Activated CD8-positive, alpha-beta memory T cell treated with anti-CD3 and anti-CD28 coated beads, Interleukin-2, amount 50 U/mL, for 24 hours (primary cell): ENCODE measurements around the gene GP1BB.

Experiments used
- DNase-seq: peaks from one replicate; pipeline ENCODE4 v3.0.0-alpha.2; 2020; ENCODE audit errors: extremely low read depth

GP1BB gene

GRCh38 chr22:19727310-19728150 is 4.2 kb downstream of the GP1BB start:
- no peak for DNase-seq

GRCh38 chr22:19728271-19728670 is 4.9 kb downstream of the GP1BB start:
- no peak for DNase-seq

- no peak for DNase-seq
Measured at GRCh38 chr22:19728836-19729235, 5.5 kb downstream of the GP1BB start.

GRCh38 chr22:19729507-19729906 is 6.2 kb downstream of the GP1BB start:
- DNase-seq = no peak

- DNase-seq = no peak
Measured at GRCh38 chr22:19730198-19730597, 6.9 kb downstream of the GP1BB start.

- DNase-seq = peak; percentile 56
Measured at GRCh38 chr22:19730655-19731360, 7.5 kb downstream of the GP1BB start.

GRCh38 chr22:19731361-19732135 is 8.2 kb downstream of the GP1BB start:
- DNase-seq = no peak

- no peak for DNase-seq
Measured at GRCh38 chr22:19732403-19733113, 9.2 kb downstream of the GP1BB start.

- DNase-seq = no peak
Measured at GRCh38 chr22:19733755-19734154, 10.4 kb downstream of the GP1BB start.

- DNase-seq = no peak
Measured at GRCh38 chr22:19734163-19734562, 10.8 kb downstream of the GP1BB start.

- DNase-seq = no peak
Measured at GRCh38 chr22:19734837-19735382, 11.6 kb downstream of the GP1BB start.

GRCh38 chr22:19735665-19736510 is 12.5 kb downstream of the GP1BB start:
- no peak for DNase-seq

- no peak for DNase-seq
Measured at GRCh38 chr22:19737846-19738663, 14.7 kb downstream of the GP1BB start.

GRCh38 chr22:19738664-19739447 is 15.5 kb downstream of the GP1BB start:
- DNase-seq = no peak

GRCh38 chr22:19739448-19739895 is 16.1 kb downstream of the GP1BB start:
- no peak for DNase-seq

- no peak for DNase-seq
Measured at GRCh38 chr22:19739911-19740449, 16.6 kb downstream of the GP1BB start.

- DNase-seq = no peak
Measured at GRCh38 chr22:19740586-19740985, 17.2 kb downstream of the GP1BB start.

GRCh38 chr22:19741053-19741452 is 17.7 kb downstream of the GP1BB start:
- no peak for DNase-seq
